HG03354 (cell line): ENCODE measurements around the gene NEMP2.

Experiments
- ATAC-seq: cut with Tn5 transposase; IDR thresholded peaks from one replicate; pipeline ENCODE4 v1.9.1; 2021; ENCODE audit warnings: mild to moderate bottlenecking; ENCODE audit not compliant: unreplicated experiment, poor library complexity, severe bottlenecking

NEMP2 gene

GRCh38 chr2:190562121-190562520 lies 27.6 kb upstream of the NEMP2 start:
- no peak for ATAC-seq

- no peak for ATAC-seq
Observed at GRCh38 chr2:190561094-190561493, 26.6 kb upstream of the NEMP2 start.

GRCh38 chr2:190554357-190555006 lies 20.0 kb upstream of the NEMP2 start:
- ATAC-seq: no peak

- no peak for ATAC-seq
Observed at GRCh38 chr2:190553254-190553653, 18.7 kb upstream of the NEMP2 start.

GRCh38 chr2:190551928-190552327 lies 17.4 kb upstream of the NEMP2 start:
- no peak for ATAC-seq

GRCh38 chr2:190550137-190550536 lies 15.6 kb upstream of the NEMP2 start:
- no peak for ATAC-seq

GRCh38 chr2:190547886-190548285 lies 13.4 kb upstream of the NEMP2 start:
- ATAC-seq: no peak

- no peak for ATAC-seq
Observed at GRCh38 chr2:190546734-190547133, 12.2 kb upstream of the NEMP2 start.

- ATAC-seq: no peak
Observed at GRCh38 chr2:190545555-190546385, 11.2 kb upstream of the NEMP2 start.

- no peak for ATAC-seq
Observed at GRCh38 chr2:190545093-190545492, 10.6 kb upstream of the NEMP2 start.

GRCh38 chr2:190540048-190540447 lies 5.5 kb upstream of the NEMP2 start:
- no peak for ATAC-seq

GRCh38 chr2:190538201-190538600 lies 3.7 kb upstream of the NEMP2 start:
- no peak for ATAC-seq

- ATAC-seq: no peak
Observed at GRCh38 chr2:190537765-190538164, 3.2 kb upstream of the NEMP2 start.

- no peak for ATAC-seq
Observed at GRCh38 chr2:190535586-190535985, 1.1 kb upstream of the NEMP2 start.

GRCh38 chr2:190535121-190535439 lies 558 bp upstream of the NEMP2 start:
- ATAC-seq: peak; percentile 2

GRCh38 chr2:190533968-190534309 lies 583 bp downstream of the NEMP2 start:
- ATAC-seq: peak; percentile 28

- no peak for ATAC-seq
Observed at GRCh38 chr2:190533175-190533967, 1.2 kb downstream of the NEMP2 start.

GRCh38 chr2:190532581-190532980 lies 1.9 kb downstream of the NEMP2 start:
- no peak for ATAC-seq

GRCh38 chr2:190530248-190530900 lies 4.1 kb downstream of the NEMP2 start:
- no peak for ATAC-seq

- no peak for ATAC-seq
Observed at GRCh38 chr2:190529486-190530247, 4.9 kb downstream of the NEMP2 start.
